SK-N-SH treated with all-trans-retinoic acid at 6 μM for 48 hours (cell line): ENCODE results near the gene PCDHAC2.

Source experiments
- ATAC-seq: fragments of 200-7000 bp; cut with Tn5 transposase; 3 replicates; pipeline ENCODE4 v1.9.1; 2020; ENCODE audit warnings: mild to moderate bottlenecking, moderate library complexity
- BACH2 ChIP-seq: fragments of 250-450 bp; sonication (Bioruptor Pico); IDR thresholded peaks from 2 replicates; pipeline ENCODE4 v1.9.0; 2021; ENCODE audit warnings: mild to moderate bottlenecking, borderline replicate concordance
- CREB5 ChIP-seq: fragments of 250-450 bp; sonication (Bioruptor Pico); IDR thresholded peaks from 2 replicates; pipeline ENCODE4 v1.5.1; 2020; ENCODE audit warnings: low read depth, mild to moderate bottlenecking, moderate library complexity
- CSRNP3 ChIP-seq: fragments of 250-450 bp; sonication (Bioruptor Pico); IDR thresholded peaks from 2 replicates; pipeline ENCODE4 v1.5.1; 2021; ENCODE audit warnings: mild to moderate bottlenecking, moderate library complexity
- GLIS3 ChIP-seq: fragments of 250-450 bp; sonication (Bioruptor Pico); IDR thresholded peaks from 2 replicates; pipeline ENCODE4 v1.5.0; 2020; ENCODE audit warnings: mild to moderate bottlenecking, moderate library complexity
- ISL1 ChIP-seq: fragments of 250-450 bp; sonication (Bioruptor Pico); IDR thresholded peaks from 2 replicates; pipeline ENCODE4 v2.1.2; 2022; ENCODE audit warnings: mild to moderate bottlenecking, moderate library complexity
- OSR1 ChIP-seq: fragments of 250-450 bp; sonication (Bioruptor Pico); IDR thresholded peaks from 2 replicates; pipeline ENCODE4 v1.8.0; 2022; ENCODE audit warnings: moderate library complexity, mild to moderate bottlenecking, inconsistent platforms
- POU6F1 ChIP-seq: fragments of 250-450 bp; sonication (Bioruptor Pico); IDR thresholded peaks from 2 replicates; pipeline ENCODE4 v1.8.0; 2021; ENCODE audit warnings: low read depth, mild to moderate bottlenecking, moderate library complexity, borderline replicate concordance
- PPARA ChIP-seq: fragments of 250-450 bp; sonication (Bioruptor Pico); IDR thresholded peaks from 2 replicates; pipeline ENCODE4 v1.5.0; 2020; ENCODE audit warnings: mild to moderate bottlenecking, borderline replicate concordance
- RARB ChIP-seq: fragments of 250-450 bp; sonication (Bioruptor Pico); IDR thresholded peaks from 2 replicates; pipeline ENCODE4 v1.8.0; 2021; ENCODE audit warnings: mild to moderate bottlenecking, moderate library complexity
- SNAI2 ChIP-seq: fragments of 250-450 bp; sonication (Bioruptor Pico); IDR thresholded peaks from 2 replicates; pipeline ENCODE4 v1.5.0; 2020; ENCODE audit warnings: mild to moderate bottlenecking, moderate library complexity
- TCF4 ChIP-seq: fragments of 250-450 bp; sonication (Bioruptor Pico); IDR thresholded peaks from 2 replicates; pipeline ENCODE4 v1.8.0; 2021; ENCODE audit warnings: mild to moderate bottlenecking, moderate library complexity, borderline replicate concordance
- TOX ChIP-seq: fragments of 250-450 bp; sonication (Bioruptor Pico); IDR thresholded peaks from 2 replicates; pipeline ENCODE4 v1.8.0; 2021; ENCODE audit warnings: mild to moderate bottlenecking, moderate library complexity, borderline replicate concordance
- TSHZ2 ChIP-seq: fragments of 250-450 bp; sonication (Bioruptor Pico); IDR thresholded peaks from 2 replicates; pipeline ENCODE4 v1.5.0; 2020; ENCODE audit warnings: mild to moderate bottlenecking, moderate library complexity
- ZC3H10 ChIP-seq: fragments of 250-450 bp; sonication (Bioruptor Pico); IDR thresholded peaks from 2 replicates; pipeline ENCODE4 v1.5.1; 2021; ENCODE audit warnings: mild to moderate bottlenecking, moderate library complexity
- ZFP3 ChIP-seq: fragments of 250-450 bp; sonication (Bioruptor Pico); IDR thresholded peaks from 2 replicates; pipeline ENCODE4 v1.5.0; 2020; ENCODE audit warnings: mild to moderate bottlenecking, moderate library complexity
- ZFP30 ChIP-seq: fragments of 450-650 bp; formaldehyde crosslinking; IDR thresholded peaks from 2 replicates; pipeline ENCODE4 v1.5.0; 2022; ENCODE audit warnings: mild to moderate bottlenecking, moderate library complexity
- ZNF565 ChIP-seq: fragments of 450-650 bp; formaldehyde crosslinking; conservative IDR thresholded peaks from 2 replicates; pipeline ENCODE4 v1.5.0; 2020; ENCODE audit warnings: low read depth, mild to moderate bottlenecking, moderate library complexity
- ZNF70 ChIP-seq: fragments of 450-650 bp; formaldehyde crosslinking; IDR thresholded peaks from 2 replicates; pipeline ENCODE4 v1.5.0; 2020; ENCODE audit warnings: mild to moderate bottlenecking, moderate library complexity
- ZNF8 ChIP-seq: fragments of 450-650 bp; formaldehyde crosslinking; IDR thresholded peaks from 2 replicates; pipeline ENCODE4 v1.5.0; 2020; ENCODE audit warnings: mild to moderate bottlenecking, moderate library complexity
- TF ChIP-seq, protein P1 (sequence below): fragments of 250-450 bp; sonication (Bioruptor Pico); IDR thresholded peaks from 2 replicates; pipeline ENCODE4 v1.8.0; 2020; ENCODE audit warnings: mild to moderate bottlenecking, moderate library complexity, borderline replicate concordance

Gene PCDHAC2

GRCh38 chr5:141002605-141002965 lies 36.3 kb downstream of the PCDHAC2 start:
- ATAC-seq, result no peak

GRCh38 chr5:141003031-141003430 lies 36.8 kb downstream of the PCDHAC2 start:
- no peak for ATAC-seq
- no peak for TF ChIP-seq CREB5
- TF ChIP-seq, all 23 proteins: peak for 0

More at GRCh38 chr5:141002605-141002965, 36.3 kb downstream of the PCDHAC2 start:
- no peak for TF ChIP-seq PPARA
- TF ChIP-seq BACH2, result no peak

DNA sequence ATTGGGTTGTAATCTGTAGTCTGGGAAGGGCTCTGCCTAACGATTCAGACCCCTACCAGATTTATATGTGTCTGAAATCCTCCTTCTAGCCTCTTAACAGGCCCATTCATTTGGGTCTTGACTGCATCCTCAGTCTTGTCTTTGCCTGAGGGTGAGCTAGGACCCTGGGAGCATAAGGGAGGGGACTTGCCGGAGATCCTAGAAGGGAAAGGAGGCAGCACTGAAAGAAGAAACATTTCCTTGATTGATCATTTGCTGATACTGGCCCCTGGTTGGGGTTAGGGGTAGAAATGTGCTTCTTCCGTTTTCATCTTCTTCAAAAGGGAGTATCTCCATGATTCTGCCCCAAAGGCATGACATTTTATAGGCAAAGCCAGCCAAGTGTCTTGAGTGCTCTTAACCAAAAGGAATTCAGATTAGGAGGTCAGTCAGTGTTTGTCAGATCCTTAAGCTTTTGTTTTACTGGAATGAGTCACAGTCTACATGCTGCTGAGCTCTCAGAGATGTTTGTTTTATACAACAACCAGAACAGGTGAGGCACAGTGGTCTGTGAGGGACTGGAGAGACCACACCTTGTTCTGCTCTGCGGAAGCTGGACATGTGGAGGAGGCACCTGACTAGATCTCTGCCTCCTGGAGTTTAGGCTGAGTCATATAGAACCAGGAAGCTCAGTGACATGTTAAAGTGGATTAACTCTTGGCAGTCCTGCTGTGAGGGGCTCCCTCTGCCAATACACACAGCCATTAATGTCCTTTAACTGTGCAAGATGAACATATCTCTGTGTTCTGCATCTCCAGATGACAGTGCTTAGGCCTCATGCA lies 37.7 kb downstream of the PCDHAC2 start:
- TF ChIP-seq ZNF70 (no peak), OSR1 (CRISPR knock-in tag) (no peak), ZFP3 (CRISPR knock-in tag) (no peak), TOX (no peak), TCF4 (CRISPR knock-in tag) (peak; percentile 58), ZFP30 (CRISPR knock-in tag) (no peak), ZNF8 (CRISPR knock-in tag) (no peak), POU6F1 (CRISPR knock-in tag) (no peak), ZC3H10 (no peak), CSRNP3 (CRISPR knock-in tag) (no peak), TSHZ2 (CRISPR knock-in tag) (no peak), SNAI2 (CRISPR knock-in tag) (no peak), GLIS3 (CRISPR knock-in tag) (no peak), ISL1 (CRISPR knock-in tag) (peak; percentile 42), RARB (no peak)
- ATAC-seq, result peak; percentile 7; the same call in 1 of the 3 replicates

DNA sequence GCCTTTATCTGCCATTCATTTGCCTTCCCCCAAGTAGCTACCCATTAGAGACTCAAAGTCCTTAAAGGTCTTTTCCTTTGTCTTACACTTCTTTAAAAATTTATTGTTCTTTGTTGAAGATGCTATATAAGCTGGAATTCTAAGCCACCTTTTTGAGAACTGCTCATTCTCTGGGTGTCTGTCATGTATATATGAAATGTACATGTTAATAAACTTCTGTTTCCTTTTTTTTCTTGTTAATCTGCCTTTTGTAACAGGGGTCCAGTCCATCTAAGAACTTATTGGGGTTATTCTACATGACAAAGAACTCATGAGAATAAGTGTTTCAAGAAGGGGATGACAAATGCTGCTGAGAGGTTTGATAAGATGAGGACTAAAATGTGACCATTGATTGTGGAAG lies 41.5 kb downstream of the PCDHAC2 start:
- no peak for ATAC-seq
- TF ChIP-seq ZFP30 (CRISPR knock-in tag), result no peak
- no peak for TF ChIP-seq CREB5
- TF ChIP-seq POU6F1 (CRISPR knock-in tag), result no peak
- TF ChIP-seq GLIS3 (CRISPR knock-in tag), result no peak
- TF ChIP-seq ZFP3 (CRISPR knock-in tag), result no peak
- TF ChIP-seq ZNF70, result no peak
- no peak for TF ChIP-seq ZNF565
- TF ChIP-seq, protein P1, sequence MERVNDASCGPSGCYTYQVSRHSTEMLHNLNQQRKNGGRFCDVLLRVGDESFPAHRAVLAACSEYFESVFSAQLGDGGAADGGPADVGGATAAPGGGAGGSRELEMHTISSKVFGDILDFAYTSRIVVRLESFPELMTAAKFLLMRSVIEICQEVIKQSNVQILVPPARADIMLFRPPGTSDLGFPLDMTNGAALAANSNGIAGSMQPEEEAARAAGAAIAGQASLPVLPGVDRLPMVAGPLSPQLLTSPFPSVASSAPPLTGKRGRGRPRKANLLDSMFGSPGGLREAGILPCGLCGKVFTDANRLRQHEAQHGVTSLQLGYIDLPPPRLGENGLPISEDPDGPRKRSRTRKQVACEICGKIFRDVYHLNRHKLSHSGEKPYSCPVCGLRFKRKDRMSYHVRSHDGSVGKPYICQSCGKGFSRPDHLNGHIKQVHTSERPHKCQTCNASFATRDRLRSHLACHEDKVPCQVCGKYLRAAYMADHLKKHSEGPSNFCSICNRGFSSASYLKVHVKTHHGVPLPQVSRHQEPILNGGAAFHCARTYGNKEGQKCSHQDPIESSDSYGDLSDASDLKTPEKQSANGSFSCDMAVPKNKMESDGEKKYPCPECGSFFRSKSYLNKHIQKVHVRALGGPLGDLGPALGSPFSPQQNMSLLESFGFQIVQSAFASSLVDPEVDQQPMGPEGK (CRISPR knock-in tag), result no peak
- TF ChIP-seq OSR1 (CRISPR knock-in tag), result no peak
- no peak for TF ChIP-seq BACH2
- no peak for TF ChIP-seq RARB
- no peak for TF ChIP-seq ZC3H10
- TF ChIP-seq SNAI2 (CRISPR knock-in tag), result no peak
- no peak for TF ChIP-seq TSHZ2 (CRISPR knock-in tag)
